Germinal center (tissue), 1 donor: Measurements from ENCODE around the gene GLRX5.
"Not testable (repeated sequence)": the region's sequence is repeated elsewhere in the genome, so short reads cannot be mapped to it uniquely, and the experiment has no call there.

ENCODE experiments used
- DNase-seq: peaks from one replicate; pipeline ENCODE4 v3.0.0; 2012; ENCODE audit warnings: mixed read lengths, low spot score

The GLRX5 gene

GRCh38 chr14:95499354-95499750, 35.5 kb upstream of the GLRX5 start:
- DNase-seq, result no peak

GRCh38 chr14:95500201-95500681, 34.6 kb upstream of the GLRX5 start:
- no peak for DNase-seq

- DNase-seq, result no peak
Measured at GRCh38 chr14:95500772-95501401, 34.0 kb upstream of the GLRX5 start.

GRCh38 chr14:95502381-95502950, 32.4 kb upstream of the GLRX5 start:
- DNase-seq, result no peak

GRCh38 chr14:95503365-95504134, 31.3 kb upstream of the GLRX5 start:
- DNase-seq, result no peak

GRCh38 chr14:95504135-95505029, 30.5 kb upstream of the GLRX5 start:
- no peak for DNase-seq

- DNase-seq, result no peak
Measured at GRCh38 chr14:95505030-95505589, 29.7 kb upstream of the GLRX5 start.

GRCh38 chr14:95507174-95507573, 27.7 kb upstream of the GLRX5 start:
- no peak for DNase-seq

GRCh38 chr14:95507701-95508103, 27.1 kb upstream of the GLRX5 start:
- DNase-seq, result no peak

- DNase-seq, result no peak
Measured at GRCh38 chr14:95508377-95508776, 26.5 kb upstream of the GLRX5 start.

GRCh38 chr14:95509495-95509894, 25.4 kb upstream of the GLRX5 start:
- no peak for DNase-seq

- DNase-seq, result not testable (repeated sequence)
Measured at GRCh38 chr14:95510344-95510743, 24.5 kb upstream of the GLRX5 start.

- DNase-seq, result no peak
Measured at GRCh38 chr14:95510804-95511203, 24.0 kb upstream of the GLRX5 start.

GRCh38 chr14:95511687-95512086, 23.2 kb upstream of the GLRX5 start:
- no peak for DNase-seq

- DNase-seq, result no peak
Measured at GRCh38 chr14:95513291-95513690, 21.6 kb upstream of the GLRX5 start.

- DNase-seq, result no peak
Measured at GRCh38 chr14:95514131-95515079, 20.4 kb upstream of the GLRX5 start.

- no peak for DNase-seq
Measured at GRCh38 chr14:95515080-95515489, 19.8 kb upstream of the GLRX5 start.

- peak; percentile 93 for DNase-seq
Measured at GRCh38 chr14:95515596-95516552, 19.0 kb upstream of the GLRX5 start.

- DNase-seq, result peak; percentile 85
Measured at GRCh38 chr14:95516554-95517181, 18.2 kb upstream of the GLRX5 start, which contains the start of gene SYNE3. SYNE3 (minus strand) TSS chr14:95516650; CDS start chr14:95475821, 40,829 bp downstream.
